Gastroesophageal sphincter (tissue), 3 donors: ENCODE measurements around the gene FHIT.

Source experiments
- CTCF ChIP-seq, 4 experiments: fragments of 200-600 bp in 2 of 4; fragments of 450-650 bp in 2 of 4; sonication (generic) in 1 of 4; IDR thresholded peaks; one replicate each; pipeline ENCODE4 v1.5.1; 2017 to 2019; ENCODE audit warnings: antibody characterized with exemption in 4 of 4, mild to moderate bottlenecking in 2 of 4, moderate library complexity in 2 of 4
- POLR2AphosphoS5 ChIP-seq: sonication (generic); formaldehyde crosslinking; IDR thresholded peaks from one replicate; pipeline ENCODE4 v1.6.1; 2017; ENCODE audit warnings: antibody characterized with exemption

DNA sequence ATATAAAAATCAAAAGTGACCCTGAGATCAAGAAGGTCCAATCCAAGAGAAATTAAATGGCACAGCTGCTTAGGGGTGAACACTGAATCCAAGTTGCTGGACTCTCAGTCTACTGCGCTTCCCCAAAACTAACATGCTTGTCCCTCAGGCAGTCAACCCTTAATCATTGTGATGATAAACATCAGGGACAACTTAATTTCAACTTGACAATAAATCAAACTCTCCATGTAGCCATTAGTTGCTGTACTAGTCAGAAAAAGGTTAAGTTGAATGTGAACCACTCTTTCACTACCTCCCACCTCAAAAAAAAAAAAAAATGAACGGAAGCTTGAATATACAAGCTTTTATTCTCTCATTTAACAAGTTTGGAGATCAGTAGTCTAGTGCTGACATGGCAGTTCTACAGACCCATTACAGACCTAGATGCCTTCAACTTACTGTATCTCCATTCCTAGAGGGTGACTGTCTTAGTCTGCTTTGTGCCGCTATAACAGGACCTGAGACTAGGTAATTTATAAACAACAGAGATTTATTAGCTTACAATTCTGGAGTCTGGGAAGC, 185.7 kb downstream of the FHIT start:
- no peak for TF ChIP-seq CTCF (IDR thresholded peaks at IDR 0.05)
- TF ChIP-seq POLR2AphosphoS5, result no peak
